HCEC 1CT (cell line): Measurements from ENCODE around the gene RSPH1.

Source experiments
- DNase-seq: peaks from one replicate; pipeline ENCODE4 v3.0.0-alpha.2; 2017

The RSPH1 gene

GRCh38 chr21:42496120-42496838, at the start of gene RSPH1:
Gene RSPH1 (minus strand): TSS chr21:42496224. CDS start chr21:42496186, 38 bp downstream.
- peak; percentile 63 for DNase-seq

GRCh38 chr21:42545745-42546144, 49.7 kb upstream of the RSPH1 start:
- no peak for DNase-seq

GRCh38 chr21:42545317-42545716, 49.3 kb upstream of the RSPH1 start:
- DNase-seq, result no peak

- DNase-seq, result no peak
Observed at GRCh38 chr21:42544544-42544943, 48.5 kb upstream of the RSPH1 start.

- no peak for DNase-seq
Observed at GRCh38 chr21:42543106-42543847, 47.3 kb upstream of the RSPH1 start.

GRCh38 chr21:42542596-42542995, 46.6 kb upstream of the RSPH1 start:
- no peak for DNase-seq

GRCh38 chr21:42542196-42542595, 46.2 kb upstream of the RSPH1 start:
- no peak for DNase-seq

- DNase-seq, result no peak
Observed at GRCh38 chr21:42541618-42542017, 45.6 kb upstream of the RSPH1 start.

GRCh38 chr21:42541174-42541573, 45.1 kb upstream of the RSPH1 start:
- DNase-seq, result no peak

GRCh38 chr21:42540396-42540795, 44.4 kb upstream of the RSPH1 start:
- no peak for DNase-seq

GRCh38 chr21:42539931-42540343, 43.9 kb upstream of the RSPH1 start:
- no peak for DNase-seq

- no peak for DNase-seq
Observed at GRCh38 chr21:42539342-42539741, 43.3 kb upstream of the RSPH1 start.

- no peak for DNase-seq
Observed at GRCh38 chr21:42538479-42539275, 42.7 kb upstream of the RSPH1 start.

- DNase-seq, result no peak
Observed at GRCh38 chr21:42537106-42537742, 41.2 kb upstream of the RSPH1 start.

GRCh38 chr21:42536601-42537000, 40.6 kb upstream of the RSPH1 start:
- DNase-seq, result no peak

GRCh38 chr21:42535602-42536171, 39.7 kb upstream of the RSPH1 start:
- DNase-seq, result no peak

GRCh38 chr21:42534421-42535378, 38.7 kb upstream of the RSPH1 start:
- DNase-seq, result no peak

GRCh38 chr21:42533963-42534355, 37.9 kb upstream of the RSPH1 start:
- DNase-seq, result no peak

- DNase-seq, result no peak
Observed at GRCh38 chr21:42533306-42533962, 37.4 kb upstream of the RSPH1 start.

- no peak for DNase-seq
Observed at GRCh38 chr21:42532466-42533181, 36.6 kb upstream of the RSPH1 start.
